HG03565 (cell line): ENCODE results near the gene SP100.
A peak's percentile ranks its signal among the peaks of the same experiment; 100 is the strongest.
"Not testable (repeated sequence)": the region's sequence is repeated elsewhere in the genome, so short reads cannot be mapped to it uniquely, and the experiment has no call there.

Source experiments
- ATAC-seq: cut with Tn5 transposase; IDR thresholded peaks from one replicate; pipeline ENCODE4 v1.9.1; 2021; ENCODE audit warnings: mild to moderate bottlenecking, moderate library complexity; ENCODE audit not compliant: unreplicated experiment

Gene SP100

GRCh38 chr2:230418341-230419016 is 2.5 kb downstream of the SP100 start:
- ATAC-seq, result no peak

GRCh38 chr2:230419181-230419580 is 3.2 kb downstream of the SP100 start:
- ATAC-seq, result no peak

DNA sequence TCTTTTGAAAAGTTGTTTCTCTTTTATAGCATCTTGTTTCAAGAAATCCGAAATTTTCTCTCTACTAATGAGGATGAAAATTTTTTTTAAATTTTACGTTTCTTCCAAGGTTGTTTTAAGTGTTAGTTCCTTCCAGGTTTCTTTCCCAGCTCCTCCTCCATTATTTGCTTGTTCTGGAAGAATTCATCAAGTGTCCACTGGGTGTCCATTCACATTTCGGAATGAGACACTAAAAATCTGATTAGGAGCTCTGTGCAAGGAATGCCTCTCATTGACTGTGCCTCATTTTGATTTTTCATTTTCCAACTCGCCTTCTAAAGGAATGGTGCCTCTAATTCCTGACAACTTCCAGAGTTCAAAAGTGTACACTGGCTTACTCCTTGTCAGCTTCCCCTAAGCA is 6.1 kb downstream of the SP100 start:
- no peak for ATAC-seq

- no peak for ATAC-seq
These were observed 8.0 kb downstream of the SP100 start for GRCh38 chr2:230423851-230424458.

DNA sequence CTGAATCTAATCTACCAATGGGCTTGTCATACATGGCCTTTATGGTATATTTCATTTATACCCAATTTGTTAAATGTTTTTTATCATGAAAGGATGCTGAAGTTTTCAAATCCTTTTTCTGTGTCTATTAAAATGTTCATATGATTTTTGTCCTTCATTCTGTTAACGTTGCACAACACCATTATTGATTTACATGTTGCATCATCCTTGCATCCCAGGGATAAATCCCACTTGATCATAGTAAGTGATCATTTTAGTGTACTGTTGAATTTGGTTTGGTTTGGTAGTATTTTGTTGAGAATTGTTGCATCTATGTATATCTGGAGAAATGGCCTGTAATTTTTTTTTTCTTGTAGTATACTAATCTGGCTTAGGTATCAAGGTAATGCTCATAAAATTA is 9.4 kb downstream of the SP100 start:
- ATAC-seq, result no peak

DNA sequence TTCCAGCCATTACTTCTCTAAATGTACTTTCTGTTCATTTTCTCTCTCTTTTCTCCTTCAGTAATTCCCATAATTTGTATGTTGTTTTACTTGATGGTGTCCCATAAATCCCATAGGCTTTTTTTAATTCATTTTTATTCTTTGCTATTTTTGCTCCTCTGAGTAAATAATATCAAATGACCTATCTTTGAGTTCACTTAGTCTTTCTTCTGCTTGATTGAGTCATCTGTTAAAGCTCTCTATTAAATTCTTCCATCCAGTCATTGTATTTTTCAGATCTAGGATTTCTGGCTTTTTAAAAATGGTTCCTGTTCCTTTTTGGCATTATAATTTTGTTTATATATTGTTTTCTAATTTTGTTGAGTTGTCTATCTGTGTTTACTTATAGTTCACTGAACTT is 13.5 kb downstream of the SP100 start:
- ATAC-seq, result no peak

- ATAC-seq, result no peak
These were observed 15.2 kb downstream of the SP100 start for GRCh38 chr2:230430957-230431910.

GRCh38 chr2:230434677-230435324 is 18.8 kb downstream of the SP100 start:
- ATAC-seq, result no peak

- no peak for ATAC-seq
These were observed 19.4 kb downstream of the SP100 start for GRCh38 chr2:230435431-230435830.

GRCh38 chr2:230439121-230439520 is 23.1 kb downstream of the SP100 start:
- not testable (repeated sequence) for ATAC-seq

DNA sequence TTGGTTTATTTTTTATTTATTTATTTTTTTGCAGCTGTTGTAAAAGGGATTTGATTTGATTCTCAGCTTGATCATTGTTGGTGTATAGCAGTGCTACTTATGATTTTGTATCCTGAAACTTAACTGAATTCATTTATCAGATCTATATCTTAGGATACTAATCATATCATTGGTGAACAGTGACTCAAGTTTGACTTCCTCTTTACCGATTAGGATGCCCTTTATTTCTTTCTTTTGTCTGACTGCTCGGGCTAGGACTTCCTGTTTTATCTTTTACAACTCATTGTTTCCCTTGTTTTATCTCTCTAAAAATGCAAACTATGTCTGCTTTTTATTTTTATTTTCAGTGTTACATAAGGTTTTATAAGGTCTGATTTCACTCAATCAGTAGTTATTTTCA is 23.6 kb downstream of the SP100 start:
- no peak for ATAC-seq

- peak; percentile 47 for ATAC-seq
These were observed 25.4 kb downstream of the SP100 start for GRCh38 chr2:230441227-230441897.

- no peak for ATAC-seq
These were observed 27.5 kb downstream of the SP100 start for GRCh38 chr2:230443541-230443940.

DNA sequence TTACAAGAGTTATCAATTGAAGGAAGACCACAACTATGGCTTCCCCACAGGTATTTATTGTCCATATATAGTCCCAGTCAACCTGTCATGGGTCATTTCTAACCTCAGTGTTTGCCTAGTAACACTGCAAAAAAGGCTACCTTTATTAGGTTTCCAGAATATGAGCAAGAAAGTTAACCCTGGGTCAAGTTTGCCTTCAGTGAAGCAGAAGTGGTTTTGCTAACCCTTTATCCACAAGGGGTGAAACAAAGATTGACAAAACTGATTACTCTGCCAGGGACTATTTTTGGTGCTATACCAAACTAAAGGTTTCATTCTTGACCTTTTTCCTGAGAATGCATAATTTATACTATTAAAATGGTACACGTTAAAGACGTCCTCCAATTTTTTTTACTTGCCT is 28.8 kb downstream of the SP100 start:
- no peak for ATAC-seq

- ATAC-seq, result no peak
These were observed 31.0 kb downstream of the SP100 start for GRCh38 chr2:230447036-230447435.

DNA sequence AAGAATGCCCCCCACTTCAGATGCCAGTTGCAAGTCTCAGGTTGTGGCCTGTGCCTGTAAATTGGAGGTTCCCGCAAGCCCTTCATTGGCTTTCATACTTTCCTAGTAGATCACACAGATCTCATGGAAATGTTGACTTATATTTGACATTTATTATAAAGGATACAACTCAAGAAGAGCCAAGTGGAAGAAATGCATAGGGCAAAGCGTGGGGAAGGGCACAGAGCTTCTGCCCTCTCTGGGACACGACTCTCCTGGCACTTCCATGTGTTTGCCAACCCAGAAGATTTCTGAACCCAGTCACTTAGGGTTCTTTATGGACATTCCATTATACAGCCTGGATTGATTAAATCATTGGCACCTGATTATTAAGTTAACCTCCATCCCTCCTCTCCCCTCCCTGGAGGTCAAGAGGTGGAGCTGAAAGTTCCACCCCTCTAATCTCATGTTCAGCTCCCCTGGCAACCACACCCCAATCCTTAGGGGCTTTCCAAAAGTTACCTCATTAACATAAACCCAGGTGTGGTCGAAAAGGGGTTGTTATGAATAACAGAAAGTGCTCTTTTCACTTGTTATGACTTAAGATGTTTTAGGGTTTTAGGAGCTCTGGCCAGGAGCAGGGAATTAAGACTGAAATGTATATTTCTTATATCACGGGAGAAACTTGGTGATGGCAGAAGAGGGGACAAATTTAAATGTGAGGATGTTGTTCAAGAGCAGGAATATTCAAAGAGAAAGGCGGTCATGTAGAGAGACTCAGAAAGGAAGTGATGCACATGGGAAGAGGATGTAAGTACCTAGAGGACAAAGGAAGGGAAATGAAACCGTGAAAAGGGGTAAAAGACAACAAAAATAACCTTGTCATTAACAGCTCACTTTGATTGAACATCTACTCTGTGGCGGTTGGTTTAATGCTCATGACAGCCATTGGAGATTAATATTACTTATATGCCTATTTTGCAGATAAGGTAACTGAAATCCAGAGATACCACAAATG is 31.8 kb downstream of the SP100 start:
- ATAC-seq, result peak; percentile 62

- ATAC-seq, result no peak
These were observed 34.0 kb downstream of the SP100 start for GRCh38 chr2:230449901-230450467.

DNA sequence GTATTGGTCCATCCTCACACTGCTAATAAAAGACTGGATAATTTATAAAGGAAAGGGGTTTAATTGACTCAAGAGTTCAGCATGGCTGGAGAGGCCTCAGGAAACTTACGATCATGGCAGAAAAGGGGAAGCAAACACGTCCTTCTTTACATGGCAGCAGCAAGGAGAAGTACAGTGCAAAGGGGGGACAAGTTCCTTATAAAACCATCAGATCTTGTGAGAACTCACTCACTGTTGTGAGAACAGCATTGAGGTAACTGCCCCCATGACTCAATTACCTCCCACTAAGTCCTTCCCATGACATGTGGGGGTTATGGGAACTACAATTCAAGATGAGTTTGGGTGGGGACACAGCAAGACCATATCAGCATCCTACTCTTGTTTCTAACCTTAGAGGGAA is 37.0 kb downstream of the SP100 start:
- no peak for ATAC-seq

DNA sequence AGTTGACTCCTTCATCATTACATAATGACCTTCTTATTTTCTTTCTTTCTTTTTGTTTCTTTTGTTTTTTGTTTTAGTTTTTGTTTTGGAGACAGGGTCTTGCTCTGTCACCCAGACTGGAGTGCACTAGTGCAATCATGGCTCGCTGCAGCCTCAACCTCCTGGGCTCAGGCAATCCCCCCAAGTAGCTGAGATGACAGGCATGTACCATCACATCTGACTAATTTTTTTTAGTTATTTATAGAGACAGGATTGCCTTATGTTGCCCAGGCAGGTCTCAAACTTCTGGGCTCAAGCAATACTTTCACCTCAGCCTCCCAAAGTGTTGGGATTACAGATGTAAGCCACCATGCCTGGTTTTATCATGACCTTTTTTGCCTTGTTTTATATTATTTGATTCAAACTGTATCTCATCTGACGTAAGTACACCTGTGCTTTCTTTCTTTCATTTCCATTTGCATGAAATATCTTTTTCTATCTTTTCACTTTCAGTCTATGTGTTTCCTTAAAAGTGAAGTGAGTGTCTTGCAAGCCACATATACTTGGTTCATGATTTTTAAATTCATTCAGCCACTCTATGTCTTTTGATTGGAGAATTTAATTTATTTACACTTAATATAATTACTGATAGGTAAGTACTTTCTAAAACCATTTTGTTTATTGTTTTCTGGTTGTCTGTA is 39.1 kb downstream of the SP100 start:
- ATAC-seq, result no peak
